Effector CD4-positive, alpha-beta T cell (primary cell): ENCODE data around the gene MIA2.
"Not testable (repeated sequence)": the region's sequence is repeated elsewhere in the genome, so short reads cannot be mapped to it uniquely, and the experiment has no call there.

ENCODE experiments used
- DNase-seq: peaks from one replicate; pipeline ENCODE4 v3.0.0-alpha.2; 2020

MIA2 gene

DNA sequence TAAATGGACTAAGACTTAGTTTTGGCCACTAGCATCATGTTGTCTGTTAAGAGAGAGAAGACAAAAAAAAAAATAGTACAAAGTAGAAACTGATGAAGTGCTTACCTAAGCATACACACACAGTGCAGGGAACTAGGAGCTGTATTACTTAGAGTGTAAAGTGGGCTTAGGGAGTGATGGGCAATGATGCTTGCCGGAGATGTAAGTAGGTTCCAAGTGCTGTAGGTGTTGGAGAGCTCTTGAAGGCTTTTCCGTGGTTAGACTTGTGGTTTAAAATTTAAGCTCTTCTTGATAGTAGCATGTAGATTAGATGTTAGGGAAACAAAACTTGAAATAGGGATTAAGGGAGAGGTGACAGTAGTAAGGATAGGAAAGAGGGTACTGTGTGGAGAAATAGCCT is 34.7 kb downstream of the MIA2 start:
- DNase-seq = no peak

DNA sequence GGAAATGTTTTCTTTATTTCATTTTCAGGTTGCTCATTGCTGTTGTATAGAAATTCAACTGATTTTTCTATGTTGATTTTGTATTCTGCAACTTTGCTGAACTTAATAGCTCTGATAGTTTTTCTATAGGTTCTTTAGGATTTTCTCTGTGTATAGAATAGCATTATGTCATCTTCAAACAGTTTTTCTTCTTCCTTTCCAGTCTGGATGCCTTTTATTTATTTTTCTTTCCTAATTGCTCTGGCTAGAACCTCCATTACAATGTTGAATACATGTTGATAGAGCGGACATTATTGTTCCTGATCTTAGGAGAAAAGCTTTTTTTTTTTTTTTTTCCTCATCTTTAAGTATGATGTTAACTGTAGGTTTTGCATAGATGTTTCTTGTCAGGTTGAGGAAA is 39.2 kb downstream of the MIA2 start:
- no peak for DNase-seq

DNA sequence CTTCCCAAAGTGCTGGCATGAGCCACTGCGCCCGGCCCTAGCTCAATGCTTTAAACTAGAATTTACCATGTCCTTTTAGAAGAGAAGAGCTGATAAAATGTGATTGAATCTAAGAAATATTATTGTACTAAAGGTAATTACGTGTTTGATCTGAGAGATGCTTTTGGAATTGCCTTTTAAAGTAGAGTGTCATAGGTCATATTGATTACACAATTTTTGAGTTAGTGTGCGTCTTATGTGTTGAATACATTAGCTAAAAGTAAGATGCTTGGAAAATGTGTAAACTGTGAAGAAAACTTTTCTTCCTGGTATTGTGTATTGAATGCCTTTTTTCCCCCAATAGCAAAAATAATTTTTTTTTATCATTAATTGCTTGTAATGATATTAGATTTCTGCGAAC is 41.7 kb downstream of the MIA2 start:
- DNase-seq = no peak

DNA sequence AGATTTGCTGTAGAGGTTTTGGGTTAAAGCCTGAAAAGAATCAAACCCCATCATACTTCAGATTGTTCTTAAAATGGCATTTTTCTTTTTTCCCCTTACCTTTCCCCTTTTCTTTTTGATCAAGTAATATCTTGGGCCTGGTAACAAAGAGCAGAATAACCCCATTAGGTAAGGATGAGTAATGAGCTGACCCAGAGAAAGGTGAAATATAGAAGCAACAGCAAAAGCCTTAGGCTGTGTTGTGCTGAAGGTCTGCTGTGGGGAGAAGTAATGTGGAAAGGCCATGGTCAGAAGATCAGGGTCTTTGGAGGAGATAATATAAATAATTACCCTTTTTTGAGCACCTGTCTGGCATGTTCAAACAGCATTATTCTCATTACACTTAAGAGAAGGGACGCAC is 42.3 kb downstream of the MIA2 start:
- no peak for DNase-seq

DNA sequence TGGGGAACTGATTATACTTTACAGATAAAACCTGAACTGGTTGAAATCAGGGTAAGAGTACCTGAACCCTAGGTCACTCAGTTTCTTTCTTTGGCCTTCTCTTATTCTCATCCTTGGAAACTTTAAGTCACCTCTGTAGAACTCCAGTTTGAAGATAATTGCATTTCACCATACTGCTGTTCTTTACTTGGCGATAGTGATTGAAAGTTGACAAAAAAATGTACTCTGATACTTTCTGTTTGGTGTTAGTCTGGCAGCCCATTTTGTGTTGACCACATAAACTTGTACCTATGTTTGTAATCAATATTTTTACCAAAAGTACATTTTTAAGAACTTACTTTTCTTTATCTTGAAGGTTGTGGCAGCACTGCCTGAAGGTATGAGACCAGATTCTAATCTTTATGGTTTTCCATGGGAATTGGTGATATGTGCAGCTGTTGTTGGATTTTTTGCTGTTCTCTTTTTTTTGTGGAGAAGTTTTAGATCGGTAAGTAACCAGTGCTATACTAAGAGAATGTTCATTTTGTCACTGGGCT is 42.9 kb downstream of the MIA2 start:
- DNase-seq = no peak

DNA sequence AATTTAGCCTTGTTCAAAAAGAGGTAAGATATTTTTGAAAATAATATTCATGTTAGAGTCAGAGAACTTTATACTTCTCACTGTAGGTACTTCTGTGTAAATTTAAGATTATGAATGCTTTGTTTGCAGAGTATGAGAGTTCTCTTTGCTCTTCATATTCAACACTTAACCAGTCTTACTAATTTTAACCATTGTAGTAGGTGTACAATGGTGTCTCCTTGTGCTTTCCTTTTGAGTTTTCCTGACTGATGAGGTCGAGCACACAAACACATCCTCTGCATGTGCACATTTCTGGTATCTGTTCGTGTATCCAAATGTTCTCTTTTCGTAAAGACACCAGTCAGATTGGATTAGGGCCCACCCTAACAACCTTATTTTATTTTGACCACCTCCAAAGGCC is 45.8 kb downstream of the MIA2 start:
- no peak for DNase-seq

DNA sequence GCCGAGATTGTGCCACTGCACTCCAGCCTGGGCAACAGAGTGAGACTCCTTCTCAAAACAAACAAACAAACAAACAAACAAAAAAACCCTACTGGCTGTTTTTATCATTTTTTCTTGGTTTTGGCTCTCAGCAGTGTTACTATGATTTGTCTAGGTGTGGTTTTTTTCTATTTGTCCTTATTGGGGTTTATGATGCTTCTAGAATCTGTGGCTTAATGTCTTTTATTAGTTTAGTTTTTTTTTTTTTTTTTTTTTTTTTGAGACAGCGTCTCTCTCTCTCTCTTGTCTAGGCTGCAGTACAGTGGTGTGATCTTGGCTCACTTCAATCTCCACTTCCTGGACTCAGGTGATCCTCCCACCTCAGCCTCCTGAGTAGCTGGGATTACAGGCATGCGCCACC is 47.0 kb downstream of the MIA2 start:
- not testable (repeated sequence) for DNase-seq

DNA sequence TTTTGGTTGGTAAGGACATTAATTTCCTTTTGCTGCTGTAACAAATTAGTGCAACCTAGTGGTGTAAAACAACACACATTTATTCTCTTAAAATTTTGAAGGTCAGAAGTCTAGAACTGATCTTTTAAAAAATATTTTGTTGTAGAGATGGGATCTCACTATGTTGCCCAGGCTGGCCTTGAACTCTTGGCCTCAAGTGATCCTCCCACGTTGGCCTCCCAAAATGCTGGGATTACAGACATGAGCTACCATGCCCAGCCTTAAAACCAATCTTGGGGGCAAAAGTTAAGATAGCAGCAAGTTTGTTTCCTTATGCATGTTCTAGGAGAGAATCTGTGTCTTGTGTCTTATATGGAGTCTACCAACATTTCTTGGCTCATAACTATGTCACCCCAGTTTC is 55.8 kb downstream of the MIA2 start:
- no peak for DNase-seq

DNA sequence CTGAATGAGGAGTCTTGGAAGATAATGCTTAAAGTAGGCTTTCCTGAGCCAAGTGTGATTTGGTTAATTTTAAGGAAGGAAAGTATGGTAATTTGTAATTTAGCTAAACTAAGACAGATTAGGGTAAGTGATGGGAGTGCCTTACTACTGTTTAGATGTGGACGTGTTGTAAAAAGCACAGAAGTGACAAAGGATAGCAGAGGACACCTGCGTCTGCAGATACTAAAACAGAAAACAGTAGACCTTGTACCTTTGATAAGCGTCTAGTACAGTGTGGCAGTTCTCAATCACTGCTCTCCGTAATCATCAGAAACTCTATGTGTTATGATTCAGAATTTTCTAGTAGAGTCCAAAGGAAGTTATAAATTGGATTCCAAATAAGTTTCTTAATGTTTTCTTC is 58.0 kb downstream of the MIA2 start:
- no peak for DNase-seq

DNA sequence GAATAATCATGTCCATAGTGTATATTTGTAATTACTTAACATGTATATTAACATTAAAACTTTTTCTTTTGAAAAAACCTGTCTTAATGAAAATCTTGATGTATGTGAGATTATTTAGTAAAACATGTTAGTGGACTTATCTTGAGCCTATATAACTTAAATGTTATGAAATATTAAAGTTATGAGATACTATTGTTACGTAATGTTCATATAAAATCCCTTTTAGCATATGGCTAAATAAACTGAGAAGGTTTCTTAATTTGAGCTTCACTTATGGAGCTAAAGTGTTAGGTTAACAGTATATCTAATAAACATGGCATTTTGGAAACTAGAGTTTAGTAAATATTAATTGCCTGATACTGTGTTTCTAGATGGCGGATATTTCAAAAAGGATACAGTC is 59.9 kb downstream of the MIA2 start:
- DNase-seq = no peak

DNA sequence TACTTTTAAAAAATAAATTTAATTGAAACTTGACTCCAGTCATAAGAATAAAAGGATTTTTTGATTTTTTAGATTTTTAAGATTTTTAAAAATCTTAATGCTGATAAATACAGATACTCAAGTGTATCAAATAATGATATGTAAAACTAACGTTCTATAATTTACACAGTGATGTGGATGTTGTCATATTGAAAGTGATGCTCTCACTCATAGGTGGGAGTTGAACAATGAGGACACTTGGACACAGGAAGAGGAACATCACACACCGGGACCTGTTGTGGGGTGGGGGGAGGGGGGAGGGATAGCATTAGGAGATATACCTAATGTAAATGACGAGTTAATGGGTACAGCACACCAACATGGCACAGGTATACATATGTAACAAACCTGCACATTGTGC is 66.7 kb downstream of the MIA2 start:
- DNase-seq = not testable (repeated sequence)

DNA sequence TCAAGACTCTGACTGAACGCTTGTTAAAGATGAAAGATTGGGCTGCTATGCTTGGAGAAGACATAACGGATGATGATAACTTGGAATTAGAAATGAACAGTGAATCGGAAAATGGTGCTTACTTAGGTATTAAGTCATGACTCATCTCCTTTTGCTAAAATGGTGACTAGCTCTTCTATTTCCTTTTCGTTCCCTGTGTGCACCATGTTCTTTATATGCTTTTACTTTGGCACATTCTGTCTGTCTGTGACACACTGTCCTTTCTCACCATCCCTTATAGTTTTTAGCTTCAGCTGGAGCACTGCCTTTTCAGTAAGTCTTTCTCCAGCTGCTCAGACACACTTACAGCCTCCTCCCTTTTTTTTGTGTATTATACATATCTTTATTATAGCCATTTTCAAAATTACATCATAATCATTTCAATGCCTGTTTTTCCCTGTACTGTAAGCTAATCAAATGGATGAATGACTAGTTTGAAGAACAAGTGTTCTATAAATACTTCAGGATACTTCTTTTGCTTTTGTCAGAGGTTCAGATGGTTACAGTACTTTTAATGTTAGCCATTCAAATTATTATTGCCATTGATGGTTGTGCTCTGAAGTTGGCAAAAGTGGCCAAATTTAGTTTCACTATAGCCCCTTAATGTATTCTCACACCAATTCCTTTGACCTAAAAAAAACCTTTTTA is 68.6 kb downstream of the MIA2 start:
- no peak for DNase-seq

DNA sequence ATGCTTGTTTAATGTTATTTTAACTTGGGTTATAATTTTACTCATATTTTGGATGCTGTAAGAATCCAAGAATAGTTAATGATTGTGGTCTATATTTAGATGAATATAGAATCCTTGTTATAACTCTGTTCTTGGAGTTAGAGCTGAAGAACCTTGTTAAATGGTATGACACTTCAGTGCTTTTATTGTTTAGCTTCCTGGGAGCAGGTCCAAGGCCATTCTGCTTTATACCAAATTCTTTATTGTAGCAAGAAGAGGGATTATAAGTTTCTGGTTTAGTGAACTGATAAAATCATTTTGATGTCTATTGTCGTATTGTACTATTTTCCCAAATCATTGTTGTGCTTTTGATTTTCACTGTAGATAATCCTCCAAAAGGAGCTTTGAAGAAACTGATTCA is 69.4 kb downstream of the MIA2 start:
- DNase-seq = no peak

DNA sequence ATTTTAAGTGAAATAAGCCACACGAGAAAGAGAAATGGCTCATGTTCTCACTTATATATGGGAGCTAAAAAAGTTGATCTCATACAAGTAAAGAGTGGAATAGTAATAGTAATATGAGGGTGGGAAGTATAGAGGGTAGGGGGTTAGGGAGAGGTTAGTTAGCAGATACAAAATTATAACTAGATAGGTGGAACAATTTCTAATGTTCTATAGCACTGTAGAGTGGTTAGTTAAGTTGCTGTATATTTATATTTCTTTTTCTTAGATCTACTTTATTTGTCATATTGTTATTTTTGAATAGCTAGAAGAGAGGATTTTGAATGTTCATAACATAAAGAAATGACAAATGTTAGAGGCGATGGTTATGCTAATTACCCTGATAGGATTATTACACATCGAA is 74.1 kb downstream of the MIA2 start:
- no peak for DNase-seq

DNA sequence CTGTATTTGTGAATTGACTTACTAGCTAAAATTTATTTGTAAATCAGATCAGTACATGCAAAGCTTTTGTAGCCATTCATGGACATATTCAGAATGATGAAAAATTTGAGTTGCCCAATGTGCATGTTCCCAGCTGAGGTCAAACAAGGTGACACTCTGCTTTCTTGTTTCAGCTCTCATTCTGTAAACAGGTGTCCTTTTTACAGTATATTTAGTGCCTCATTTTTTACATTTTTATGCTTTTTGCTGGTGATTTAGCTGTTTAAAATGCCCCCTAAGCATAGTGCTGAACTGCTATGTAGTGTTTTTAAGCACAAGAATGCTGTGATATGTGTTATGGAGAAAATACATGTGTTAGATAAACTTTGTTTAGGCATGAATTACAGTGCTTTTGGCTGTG is 76.3 kb downstream of the MIA2 start:
- no peak for DNase-seq

DNA sequence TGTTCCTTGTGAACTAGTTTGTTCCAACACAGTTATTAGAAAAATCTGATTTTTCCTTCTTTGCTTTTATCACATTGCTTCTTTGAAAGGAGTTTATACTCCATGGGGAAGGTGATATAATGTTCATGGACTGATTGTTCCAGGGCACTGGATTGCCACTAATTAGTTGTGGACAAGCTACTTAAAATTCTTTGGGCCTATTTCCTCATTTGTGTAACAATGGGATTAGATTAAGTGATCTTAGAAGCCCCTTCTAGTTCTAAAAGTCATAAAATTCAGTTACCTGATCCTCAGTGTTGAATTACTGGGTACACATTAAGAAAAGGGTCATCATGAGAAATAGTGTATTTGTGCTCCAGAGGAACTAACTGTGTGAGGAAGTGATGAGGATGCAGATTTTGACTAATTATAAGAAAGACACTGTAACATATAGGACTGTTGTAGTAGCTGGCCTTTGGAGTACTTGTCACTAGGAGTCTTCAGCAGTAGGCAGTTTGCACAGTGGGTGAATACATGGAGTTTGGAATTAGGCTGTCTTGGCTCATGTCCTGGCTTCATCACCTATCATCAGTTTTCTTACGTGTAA is 82.2 kb downstream of the MIA2 start:
- no peak for DNase-seq

DNA sequence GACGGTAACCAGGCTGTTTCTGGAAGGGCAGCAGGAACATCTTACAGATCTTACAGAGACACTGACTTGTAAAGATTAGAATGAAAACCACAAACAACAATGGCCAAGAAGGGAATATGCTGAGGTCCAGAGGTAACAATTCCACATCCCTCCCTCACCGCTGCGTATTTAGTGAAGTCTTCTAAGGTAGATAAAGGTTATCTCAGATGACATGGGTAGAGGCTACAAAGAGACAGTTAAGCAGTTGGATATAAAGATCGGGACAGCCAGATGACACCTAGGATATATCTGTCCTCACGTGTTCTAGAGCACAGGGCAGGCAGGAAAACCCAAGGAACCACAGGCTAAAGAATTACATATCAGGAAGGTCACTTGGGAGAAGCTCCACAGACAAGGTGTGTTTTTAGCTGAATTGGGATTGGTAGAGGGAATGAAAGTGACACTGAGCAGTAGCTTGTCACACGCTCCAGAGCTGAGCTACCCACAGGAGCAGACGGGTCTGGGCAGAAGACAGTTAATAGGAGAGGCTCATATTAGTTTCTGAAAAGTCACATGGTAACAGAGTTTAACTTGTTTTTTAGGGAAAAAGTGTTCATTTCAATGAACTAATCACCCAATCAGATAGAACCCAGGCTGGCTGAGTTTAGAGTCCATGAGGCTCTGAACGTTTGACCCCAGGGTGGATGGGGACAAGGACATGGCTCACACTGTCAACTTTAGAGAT is 83.3 kb downstream of the MIA2 start:
- no peak for DNase-seq

DNA sequence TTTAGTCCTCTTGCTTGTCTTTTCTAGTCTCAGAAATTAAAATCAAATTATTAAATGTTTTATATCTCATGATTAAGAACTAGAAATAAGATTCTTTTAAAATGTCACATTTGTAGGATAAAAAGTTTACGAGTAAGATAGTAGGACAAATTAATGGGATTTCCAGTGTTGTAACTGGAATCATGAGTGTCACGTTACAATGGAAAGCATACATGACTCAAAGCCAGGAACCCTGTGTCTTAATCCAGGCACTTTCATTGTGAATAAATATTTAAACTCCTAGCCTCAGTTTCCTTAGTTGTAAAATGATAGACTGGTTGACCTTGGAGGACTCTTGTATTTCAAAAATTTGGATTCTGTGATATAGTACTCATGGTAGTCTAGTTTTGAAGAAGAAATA is 84.9 kb downstream of the MIA2 start:
- DNase-seq = no peak

DNA sequence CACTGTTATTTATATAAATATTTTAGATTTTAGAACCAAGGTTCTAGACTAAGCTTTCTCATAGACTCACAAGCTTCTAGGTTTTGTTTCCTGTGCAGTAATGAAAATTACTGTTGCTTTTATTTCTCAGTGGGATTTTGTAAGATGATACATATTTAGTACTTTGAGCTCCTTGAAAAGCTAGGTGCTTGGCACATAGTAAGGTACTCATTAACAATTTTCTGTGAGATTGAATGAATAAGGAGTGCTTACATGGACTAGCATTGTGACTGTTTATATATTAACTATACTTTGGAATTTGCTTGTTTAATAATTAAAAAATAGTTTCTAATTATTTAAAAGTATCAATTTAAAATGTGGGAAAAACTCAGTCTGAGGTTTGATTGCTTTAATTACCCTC is 85.7 kb downstream of the MIA2 start:
- no peak for DNase-seq

DNA sequence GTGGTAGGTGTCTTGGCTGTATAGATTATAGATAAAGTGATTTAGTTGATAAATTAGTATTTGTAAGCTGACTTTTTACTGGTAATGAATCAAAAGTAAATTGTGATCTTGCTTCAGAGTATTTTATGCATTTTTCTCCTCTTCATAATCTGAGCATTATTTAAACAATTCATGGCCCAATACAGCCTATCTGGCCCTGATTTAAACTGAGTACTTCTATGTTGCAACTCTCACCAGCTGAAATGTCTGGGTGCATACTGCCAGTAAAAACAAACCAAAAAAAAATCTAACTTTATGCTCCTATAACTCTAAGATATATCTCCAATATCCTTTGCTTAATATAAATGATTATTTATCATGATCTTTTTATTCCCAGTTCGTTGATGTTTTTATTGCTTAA is 86.6 kb downstream of the MIA2 start:
- no peak for DNase-seq

DNA sequence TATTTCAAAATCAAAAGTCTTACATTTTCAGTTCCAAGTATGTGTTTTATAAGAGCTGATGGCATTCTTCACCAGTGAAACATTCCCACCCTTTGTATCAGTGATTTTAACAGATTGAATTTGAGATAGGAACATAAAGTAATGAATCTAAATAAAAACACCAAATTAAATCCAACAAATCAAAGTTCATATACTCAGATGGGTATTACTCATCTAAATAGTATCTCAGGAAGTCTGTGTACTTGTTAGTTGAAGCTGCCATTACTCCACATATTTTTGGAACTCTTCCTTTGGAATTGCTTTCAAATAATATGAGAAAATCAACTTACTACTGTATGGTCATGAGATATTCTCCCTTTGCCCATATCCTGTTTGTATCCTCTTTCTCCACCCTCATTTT is 89.1 kb downstream of the MIA2 start:
- no peak for DNase-seq

DNA sequence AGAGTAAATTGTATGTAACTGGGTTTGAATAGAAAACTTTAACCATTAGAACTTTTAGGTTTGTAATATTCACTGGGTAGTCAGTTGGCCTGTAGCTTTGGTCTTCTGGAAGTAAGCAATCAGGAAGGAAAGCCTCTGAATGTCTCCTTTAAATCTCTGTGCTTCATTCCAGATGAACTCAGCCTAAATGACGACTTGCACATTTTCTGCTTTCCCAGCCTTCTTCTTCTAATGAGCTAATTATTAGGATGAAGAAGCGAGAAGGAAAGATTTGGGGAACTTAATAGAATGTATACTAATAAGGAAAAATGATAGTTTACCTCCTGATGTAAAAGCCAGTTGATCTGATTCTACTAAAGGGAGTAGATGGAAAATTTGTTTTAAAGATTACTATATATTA is 90.4 kb downstream of the MIA2 start:
- DNase-seq = no peak

DNA sequence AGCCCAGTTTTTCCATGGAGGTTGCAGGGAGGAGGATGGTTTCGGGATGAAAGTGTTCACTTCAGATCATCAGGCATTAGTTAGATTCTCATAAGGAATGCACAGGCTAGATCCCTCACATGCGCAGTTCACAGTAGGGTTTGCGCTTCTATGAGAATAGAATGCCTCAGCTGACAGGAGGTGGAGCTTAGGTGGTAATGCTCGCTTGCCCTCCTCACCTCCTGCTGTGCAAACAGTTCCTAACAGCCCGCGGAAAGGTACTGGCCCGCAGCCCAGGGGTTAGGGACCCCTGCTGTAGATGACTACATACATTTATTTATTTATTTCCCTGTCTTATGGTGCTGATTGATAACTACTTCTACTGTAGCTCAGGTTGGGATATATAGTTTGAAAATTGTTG is 105.3 kb downstream of the MIA2 start:
- DNase-seq = no peak

DNA sequence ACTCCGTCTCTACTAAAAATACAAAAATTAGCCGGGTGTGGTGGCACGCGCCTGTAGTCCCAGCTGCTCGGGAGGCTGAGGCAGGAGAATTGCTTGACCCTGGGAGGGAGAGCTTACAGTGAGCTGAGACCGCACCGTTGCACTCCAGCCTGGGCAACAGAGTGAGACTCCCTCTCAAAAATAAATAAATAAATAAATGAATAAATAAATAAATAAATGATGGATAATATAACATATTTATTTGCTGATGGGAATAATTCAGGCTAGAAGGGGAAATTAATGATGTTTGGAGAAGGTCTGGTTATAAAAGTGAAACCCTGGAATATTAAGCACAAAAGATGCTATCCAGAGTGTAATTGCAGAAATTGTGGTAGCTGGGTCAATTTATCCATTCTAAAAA is 107.4 kb downstream of the MIA2 start:
- not testable (repeated sequence) for DNase-seq
